Epidermal melanocyte (primary cell): ENCODE results near the gene HSP90AB1.

Source experiments
- DNase-seq: peaks from one replicate; pipeline ENCODE4 v3.0.0; 2011; ENCODE audit warnings: low spot score; ENCODE audit not compliant: insufficient read length

The HSP90AB1 gene

GRCh38 chr6:44235269-44235668, 11.6 kb upstream of the HSP90AB1 start:
- no peak for DNase-seq

- DNase-seq, result no peak
These were observed 10.9 kb upstream of the HSP90AB1 start for GRCh38 chr6:44235891-44236516.

GRCh38 chr6:44237021-44237812, 9.7 kb upstream of the HSP90AB1 start:
- DNase-seq, result no peak

GRCh38 chr6:44237813-44238433, 9.0 kb upstream of the HSP90AB1 start:
- no peak for DNase-seq

GRCh38 chr6:44238687-44239350, 8.1 kb upstream of the HSP90AB1 start:
- no peak for DNase-seq

- DNase-seq, result no peak
These were observed 3.6 kb upstream of the HSP90AB1 start for GRCh38 chr6:44243345-44243744.

- no peak for DNase-seq
These were observed 1.4 kb upstream of the HSP90AB1 start for GRCh38 chr6:44245391-44245911.

- DNase-seq, result peak; percentile 77
These were observed 814 bp upstream of the HSP90AB1 start for GRCh38 chr6:44245912-44246662.

GRCh38 chr6:44247338-44248302, 719 bp downstream of the HSP90AB1 start:
- peak; percentile 28 for DNase-seq

GRCh38 chr6:44248579-44248978, 1.7 kb downstream of the HSP90AB1 start:
- no peak for DNase-seq

GRCh38 chr6:44249082-44249748, 2.3 kb downstream of the HSP90AB1 start:
- no peak for DNase-seq

- no peak for DNase-seq
These were observed 3.3 kb downstream of the HSP90AB1 start for GRCh38 chr6:44250067-44250717.

- DNase-seq, result no peak
These were observed 3.8 kb downstream of the HSP90AB1 start for GRCh38 chr6:44250718-44251123.

GRCh38 chr6:44251576-44252524, 4.9 kb downstream of the HSP90AB1 start:
- DNase-seq, result no peak

GRCh38 chr6:44253307-44254101, 6.6 kb downstream of the HSP90AB1 start:
- DNase-seq, result no peak

- DNase-seq, result no peak
These were observed 7.5 kb downstream of the HSP90AB1 start for GRCh38 chr6:44254191-44255104.
